Activated CD4-positive, alpha-beta T cell treated with anti-CD3 and anti-CD28 coated beads, Interleukin-2, amount 10 ng/mL, durations not matched to agents 7 days and 5 days (primary cell): ENCODE data around the gene SPEF2. TPM values are rescaled to one million over a fixed set of nuclear protein-coding genes. Genes with fewer than 3 reads are reported as not detected.

Source experiments
- CTCF ChIA-PET: fragments of 350-600 bp; sonication (Branson Sonifier 250); formaldehyde crosslinking; loops from one replicate; lab custom pipeline; 2021; ENCODE audit warnings: antibody characterized with exemption; lab: Charles Lee
- POLR2A ChIA-PET: fragments of 350-600 bp; sonication (Branson Sonifier 250); formaldehyde crosslinking; loops from one replicate; lab custom pipeline; 2021; ENCODE audit warnings: antibody characterized with exemption; lab: Charles Lee
- DNase-seq: peaks from one replicate; pipeline ENCODE4 v3.0.0-alpha.2; 2020
- H3K27ac Mint-ChIP-seq: one replicate; pipeline ENCODE4 v1.8.0; 2021; ENCODE audit warnings: mild to moderate bottlenecking, moderate library complexity, mixed read lengths
- H3K27me3 Mint-ChIP-seq: one replicate; pipeline ENCODE4 v1.8.0; 2021; ENCODE audit warnings: mixed read lengths
- H3K36me3 Mint-ChIP-seq: one replicate; pipeline ENCODE4 v1.8.0; 2021; ENCODE audit warnings: low read depth, mixed read lengths
- H3K4me1 Mint-ChIP-seq: one replicate; pipeline ENCODE4 v1.8.0; 2021; ENCODE audit warnings: mixed read lengths
- H3K4me3 Mint-ChIP-seq: one replicate; pipeline ENCODE4 v1.8.0; 2021; ENCODE audit warnings: mild to moderate bottlenecking, moderate library complexity, mixed read lengths
- H3K9me3 Mint-ChIP-seq: one replicate; pipeline ENCODE4 v1.8.0; 2021; ENCODE audit warnings: mixed read lengths
- total RNA-seq, 2 experiments: library from RNA; stranded (reverse); gene quantifications; one replicate each; pipeline ENCODE4 v1.2.3, GENCODE V29; 2021

Gene SPEF2, protein sequence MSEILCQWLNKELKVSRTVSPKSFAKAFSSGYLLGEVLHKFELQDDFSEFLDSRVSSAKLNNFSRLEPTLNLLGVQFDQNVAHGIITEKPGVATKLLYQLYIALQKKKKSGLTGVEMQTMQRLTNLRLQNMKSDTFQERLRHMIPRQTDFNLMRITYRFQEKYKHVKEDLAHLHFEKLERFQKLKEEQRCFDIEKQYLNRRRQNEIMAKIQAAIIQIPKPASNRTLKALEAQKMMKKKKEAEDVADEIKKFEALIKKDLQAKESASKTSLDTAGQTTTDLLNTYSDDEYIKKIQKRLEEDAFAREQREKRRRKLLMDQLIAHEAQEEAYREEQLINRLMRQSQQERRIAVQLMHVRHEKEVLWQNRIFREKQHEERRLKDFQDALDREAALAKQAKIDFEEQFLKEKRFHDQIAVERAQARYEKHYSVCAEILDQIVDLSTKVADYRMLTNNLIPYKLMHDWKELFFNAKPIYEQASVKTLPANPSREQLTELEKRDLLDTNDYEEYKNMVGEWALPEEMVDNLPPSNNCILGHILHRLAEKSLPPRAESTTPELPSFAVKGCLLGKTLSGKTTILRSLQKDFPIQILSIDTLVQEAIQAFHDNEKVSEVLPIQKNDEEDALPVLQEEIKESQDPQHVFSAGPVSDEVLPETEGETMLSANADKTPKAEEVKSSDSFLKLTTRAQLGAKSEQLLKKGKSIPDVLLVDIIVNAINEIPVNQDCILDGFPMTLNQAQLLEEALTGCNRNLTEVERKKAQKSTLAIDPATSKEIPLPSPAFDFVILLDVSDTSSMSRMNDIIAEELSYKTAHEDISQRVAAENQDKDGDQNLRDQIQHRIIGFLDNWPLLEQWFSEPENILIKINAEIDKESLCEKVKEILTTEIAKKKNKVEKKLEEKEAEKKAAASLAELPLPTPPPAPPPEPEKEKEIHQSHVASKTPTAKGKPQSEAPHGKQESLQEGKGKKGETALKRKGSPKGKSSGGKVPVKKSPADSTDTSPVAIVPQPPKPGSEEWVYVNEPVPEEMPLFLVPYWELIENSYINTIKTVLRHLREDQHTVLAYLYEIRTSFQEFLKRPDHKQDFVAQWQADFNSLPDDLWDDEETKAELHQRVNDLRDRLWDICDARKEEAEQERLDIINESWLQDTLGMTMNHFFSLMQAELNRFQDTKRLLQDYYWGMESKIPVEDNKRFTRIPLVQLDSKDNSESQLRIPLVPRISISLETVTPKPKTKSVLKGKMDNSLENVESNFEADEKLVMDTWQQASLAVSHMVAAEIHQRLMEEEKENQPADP (N-terminal part only)
- 1 to 10 TPM; 5.9 to 9.1 TPM for total RNA-seq

DNA sequence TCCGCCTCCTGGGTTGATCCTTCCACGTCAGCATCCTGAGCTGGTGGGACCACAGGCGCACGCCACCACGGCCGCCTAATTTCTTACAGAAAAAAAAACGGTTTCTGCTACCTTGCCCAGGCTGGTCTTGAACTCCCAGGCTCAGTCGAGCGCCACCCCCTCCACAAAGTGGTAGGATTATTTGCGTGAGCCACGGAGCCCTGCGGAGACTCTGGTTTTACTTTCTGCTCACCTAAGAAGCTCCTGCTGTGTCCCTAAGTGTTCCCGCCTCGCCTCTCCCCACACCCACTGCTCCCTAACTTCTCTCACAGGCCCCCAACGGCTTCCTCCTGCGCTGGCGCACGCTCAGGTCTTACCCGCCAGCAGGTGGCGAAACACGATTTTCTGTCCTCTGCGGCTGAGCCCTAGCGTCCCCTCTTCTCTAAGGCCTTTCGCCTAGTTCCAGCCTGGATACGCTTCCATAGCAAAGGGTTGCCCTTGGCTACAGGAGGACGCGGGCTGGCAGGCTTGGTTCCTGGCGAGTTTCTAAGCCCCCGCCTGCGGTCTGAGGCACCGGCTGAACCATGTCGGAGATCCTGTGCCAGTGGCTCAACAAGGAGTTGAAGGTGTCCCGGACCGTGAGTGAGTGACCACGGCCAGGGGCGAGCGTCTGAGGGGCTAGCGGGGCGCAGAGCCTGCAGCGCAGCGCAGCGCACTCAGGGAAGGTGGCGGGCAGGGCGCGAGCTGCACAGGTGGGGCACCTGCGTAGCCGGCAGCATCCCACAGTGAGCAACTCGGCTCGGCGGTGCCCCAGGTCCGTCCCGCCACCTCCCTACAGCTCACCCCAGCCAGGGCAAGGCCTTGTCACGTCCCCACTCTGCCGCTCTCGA, at the start of gene SPEF2:
TSS of gene SPEF2 (plus strand) at position 429 of the 869 bp plus-strand sequence. CDS start at position 564, 135 bp downstream.
- H3K4me3 Mint-ChIP-seq, result peak within 1 kb of the TSS; percentile 92
- DNase-seq, result peak; percentile 83
- peak within 1 kb of the TSS; percentile 96 for H3K27ac Mint-ChIP-seq
- peaks cover 39% of the 10 kb centered on the region for H3K4me1 Mint-ChIP-seq
- H3K27me3 Mint-ChIP-seq, result no peaks in the 10 kb centered on the region
- POLR2A ChIA-PET, result interaction anchor here (0.8 kb wide), 1 partner anchor 177 kb away, joined by 3 read pairs; no protein-coding TSS in a partner anchor
- H3K36me3 Mint-ChIP-seq, result peaks cover 23% of the 10 kb centered on the region
- peaks cover 26% of the 10 kb centered on the region for H3K9me3 Mint-ChIP-seq
- CTCF ChIA-PET, result interaction anchor here (0.6 to 2.3 kb wide), 20 partner anchors 8 to 1003 kb away, joined by 3 to 12 read pairs (median 4); no protein-coding TSS in a partner anchor

DNA sequence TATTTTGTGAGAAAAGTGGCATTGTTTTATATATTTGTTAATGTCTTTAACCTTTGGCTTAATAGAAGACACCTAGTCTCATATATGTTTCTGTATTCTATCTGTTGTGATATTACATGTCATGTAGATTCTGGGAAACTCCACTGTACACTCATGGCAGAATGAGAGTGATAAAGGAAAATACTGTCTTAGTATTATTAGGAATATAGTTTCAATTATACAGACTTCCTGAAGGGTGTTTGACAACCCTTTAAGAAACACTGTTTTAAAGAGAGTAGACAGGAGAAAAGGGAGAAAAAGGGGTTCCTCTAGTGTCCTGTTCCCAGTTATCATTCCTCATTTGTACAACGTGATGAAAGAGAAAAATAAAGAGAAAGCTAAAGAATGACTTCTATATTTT, 42.1 kb upstream of the SPEF2 start:
- H3K27ac Mint-ChIP-seq, result no peak overlapping the region
- ChIA-PET POLR2A (no interaction called here), CTCF (no interaction called here)

DNA sequence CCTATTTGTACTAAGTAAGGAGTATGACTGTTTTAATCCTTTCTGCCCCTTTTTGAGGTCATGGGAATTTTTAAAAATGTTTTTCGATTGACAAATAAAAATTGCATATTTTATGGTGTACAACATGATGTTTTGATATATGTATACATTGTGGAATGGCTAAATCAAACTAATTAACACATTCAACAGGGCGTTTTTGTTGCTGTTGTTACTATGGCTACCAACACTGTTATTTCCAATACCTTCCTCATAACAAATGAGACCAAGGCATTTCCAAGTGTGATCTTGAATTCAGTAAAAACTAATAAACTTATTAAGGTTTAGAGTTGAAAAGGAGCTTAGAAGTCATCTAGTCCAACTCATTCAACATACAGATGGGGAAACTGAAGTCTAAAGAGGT, 30.2 kb upstream of the SPEF2 start:
- peaks cover 44% of the 10 kb centered on the region for H3K27me3 Mint-ChIP-seq
- no peaks in the 10 kb centered on the region for H3K9me3 Mint-ChIP-seq
- no peak overlapping the region for H3K4me3 Mint-ChIP-seq
- no peaks in the 10 kb centered on the region for H3K36me3 Mint-ChIP-seq
- no peak for DNase-seq
- ChIA-PET CTCF (no interaction called here), POLR2A (no interaction called here)
- H3K27ac Mint-ChIP-seq, result no peak overlapping the region
- H3K4me1 Mint-ChIP-seq, result no peaks in the 10 kb centered on the region

More for the DNA sequence above, 42.1 kb upstream of the SPEF2 start:
- no peaks in the 10 kb centered on the region for H3K9me3 Mint-ChIP-seq
- no peaks in the 10 kb centered on the region for H3K36me3 Mint-ChIP-seq
- peaks cover 11% of the 10 kb centered on the region for H3K27me3 Mint-ChIP-seq
- DNase-seq, result no peak
- H3K4me3 Mint-ChIP-seq, result no peak overlapping the region
- no peaks in the 10 kb centered on the region for H3K4me1 Mint-ChIP-seq

DNA sequence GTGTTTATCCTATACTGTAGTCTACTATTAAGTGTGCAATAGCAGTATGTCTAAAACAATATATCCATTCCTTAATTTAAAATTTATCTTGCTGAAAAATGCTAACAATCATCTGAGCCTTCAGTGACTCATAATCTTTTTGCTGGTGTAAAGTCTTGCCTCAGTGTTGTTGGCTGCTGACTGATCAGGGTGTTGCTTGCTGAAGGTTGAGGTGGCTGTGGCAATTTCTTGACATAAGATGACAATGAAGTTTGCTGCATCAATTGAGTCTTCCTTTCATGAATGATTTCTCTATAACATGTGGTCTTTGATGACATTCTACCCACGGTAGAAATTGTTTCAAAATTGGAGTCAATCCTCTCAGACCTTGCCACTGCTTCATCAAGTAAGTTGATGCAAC, 24.3 kb upstream of the SPEF2 start:
- Mint-ChIP-seq H3K4me3 (no peak overlapping the region), H3K9me3 (no peaks in the 10 kb centered on the region), H3K36me3 (no peaks in the 10 kb centered on the region), H3K27me3 (peaks cover 17% of the 10 kb centered on the region), H3K27ac (no peak overlapping the region), H3K4me1 (no peaks in the 10 kb centered on the region)
- POLR2A ChIA-PET, result no interaction called here
- CTCF ChIA-PET, result no interaction called here
- DNase-seq, result no peak

DNA sequence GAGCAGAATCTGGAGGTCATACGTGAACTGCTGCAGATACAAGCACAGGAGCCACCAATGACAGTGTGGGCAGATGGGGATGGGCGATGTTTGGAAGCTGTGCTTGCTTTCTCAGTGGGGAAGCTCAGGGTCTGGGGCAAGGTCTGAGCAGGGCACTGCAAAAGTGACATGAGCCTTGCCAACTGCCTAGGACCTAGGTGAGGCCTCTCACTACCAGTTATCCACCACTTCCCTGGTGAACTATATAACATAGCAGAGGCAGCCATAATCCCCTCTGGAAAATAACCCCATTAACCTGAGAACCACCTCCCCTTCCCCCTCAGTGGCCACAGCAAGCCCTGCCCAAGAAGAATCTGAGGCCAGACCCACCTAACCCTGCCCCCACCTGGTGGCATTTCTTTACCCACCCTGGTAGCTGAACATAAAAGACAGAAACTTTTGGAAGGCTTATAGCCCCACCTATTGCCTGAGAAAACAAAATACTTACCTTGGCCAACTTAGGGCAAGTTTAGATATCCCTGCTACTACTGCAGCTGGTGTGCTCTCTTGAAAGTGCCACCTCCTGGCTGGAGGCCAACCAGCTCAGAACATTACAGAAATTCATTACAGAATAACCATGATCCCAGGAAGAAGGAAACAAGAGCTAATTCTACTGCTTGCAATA, 18.8 kb upstream of the SPEF2 start:
- POLR2A ChIA-PET, result no interaction called here
- no peak for DNase-seq
- peaks cover 10% of the 10 kb centered on the region for H3K27me3 Mint-ChIP-seq
- no peak overlapping the region for H3K4me3 Mint-ChIP-seq
- H3K9me3 Mint-ChIP-seq, result peaks cover 12% of the 10 kb centered on the region
- CTCF ChIA-PET, result interaction anchor here (0.5 kb wide), 1 partner anchor 890 kb away, joined by 3 read pairs; no protein-coding TSS in a partner anchor
- no peak overlapping the region for H3K27ac Mint-ChIP-seq
- H3K36me3 Mint-ChIP-seq, result peaks cover 3% of the 10 kb centered on the region
- H3K4me1 Mint-ChIP-seq, result peaks cover 6% of the 10 kb centered on the region

DNA sequence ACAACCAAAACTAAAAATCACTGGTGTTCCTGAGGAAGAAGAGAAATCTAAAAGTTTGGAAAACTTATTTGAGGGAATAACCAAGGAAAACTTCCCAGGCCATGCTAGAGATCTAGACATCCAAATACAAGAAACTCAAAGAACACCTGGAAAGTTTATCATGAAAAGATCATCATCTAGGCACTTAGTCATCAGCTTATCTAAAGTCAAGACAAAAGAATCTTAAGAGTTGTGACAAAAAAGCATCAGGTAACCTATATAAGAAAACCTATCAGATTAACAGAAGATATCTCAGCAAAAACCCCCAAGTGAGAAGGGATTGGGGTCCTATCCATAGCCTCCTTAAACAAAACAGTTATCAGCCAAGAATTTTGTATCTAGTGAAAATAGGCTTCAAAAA, 17.1 kb upstream of the SPEF2 start:
- Mint-ChIP-seq H3K4me1 (peaks cover 6% of the 10 kb centered on the region), H3K27me3 (peaks cover 14% of the 10 kb centered on the region), H3K27ac (no peak overlapping the region), H3K4me3 (no peak overlapping the region), H3K36me3 (peaks cover 3% of the 10 kb centered on the region), H3K9me3 (peaks cover 14% of the 10 kb centered on the region)
- POLR2A ChIA-PET, result no interaction called here
- no peak for DNase-seq
- CTCF ChIA-PET, result no interaction called here

DNA sequence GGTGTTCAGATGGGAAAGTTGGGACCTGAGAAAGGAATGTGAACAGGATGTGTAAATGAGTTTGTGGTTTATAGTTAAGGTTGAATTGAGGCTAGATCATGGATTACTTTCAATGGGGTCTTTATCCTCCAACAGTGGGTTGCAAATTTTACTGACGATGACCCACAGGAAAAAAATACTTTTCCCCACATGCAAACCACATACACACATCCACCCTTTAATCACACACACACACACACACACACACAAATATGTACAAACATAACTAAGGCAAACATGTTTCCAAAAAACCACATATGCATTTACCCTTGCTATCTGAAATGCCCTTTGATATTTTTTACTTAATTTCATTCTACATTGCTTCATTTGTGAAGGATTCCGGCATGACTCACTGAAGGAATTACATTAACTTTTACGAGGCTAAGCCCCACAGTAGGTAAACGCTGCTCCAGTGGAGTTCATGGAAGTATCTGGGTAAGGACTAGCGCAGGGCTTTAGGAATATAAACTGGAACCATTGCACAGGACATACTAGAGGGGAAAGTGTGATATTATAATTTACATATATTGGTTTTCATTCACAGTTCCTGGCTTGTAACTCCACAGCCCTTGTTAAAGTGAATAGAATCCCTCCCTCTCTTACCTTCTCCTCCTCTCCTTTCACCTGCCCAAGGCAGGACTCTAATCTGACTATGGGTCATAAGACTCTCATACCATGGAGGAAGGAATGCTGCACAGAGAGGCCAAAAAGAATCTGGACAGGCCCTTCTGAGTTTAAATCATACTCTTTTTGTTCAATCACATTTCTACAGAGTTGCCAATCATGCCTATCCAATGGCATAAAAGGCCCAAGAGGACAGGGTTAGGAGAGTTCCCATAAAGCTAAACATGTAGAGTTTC, 8.5 kb upstream of the SPEF2 start:
- Mint-ChIP-seq H3K4me3 (no peak overlapping the region), H3K4me1 (no peaks in the 10 kb centered on the region), H3K27me3 (peaks cover 5% of the 10 kb centered on the region), H3K9me3 (peaks cover 12% of the 10 kb centered on the region), H3K27ac (no peak overlapping the region), H3K36me3 (peaks cover 5% of the 10 kb centered on the region)
- no peak for DNase-seq
- POLR2A ChIA-PET, result no interaction called here
- CTCF ChIA-PET, result interaction anchor here (1.4 kb wide), 1 partner anchor 17 kb away, joined by 4 read pairs; no protein-coding TSS in a partner anchor

DNA sequence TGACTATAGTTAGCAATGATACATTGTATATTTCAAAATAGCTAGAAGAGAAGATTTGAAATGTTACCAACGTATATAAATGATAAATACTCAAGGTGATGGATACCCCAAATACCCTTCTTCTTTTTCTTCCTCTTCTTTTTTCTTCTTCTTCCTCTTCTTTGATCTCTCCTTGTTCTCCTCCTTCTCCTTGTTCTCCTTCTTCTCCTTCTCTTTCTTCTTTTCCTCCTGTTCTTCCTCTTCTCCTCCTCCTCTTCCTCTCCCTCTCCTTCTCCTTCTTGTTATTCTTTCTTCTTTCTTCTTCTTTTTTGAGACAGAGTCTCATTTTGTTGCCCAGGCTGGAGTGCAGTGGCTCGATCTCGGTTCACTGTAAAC, 616 bp upstream of the SPEF2 start:
- peaks cover 26% of the 10 kb centered on the region for H3K9me3 Mint-ChIP-seq
- H3K36me3 Mint-ChIP-seq, result peaks cover 23% of the 10 kb centered on the region
- H3K4me3 Mint-ChIP-seq, result peak overlapping the region; percentile 92
- DNase-seq, result no peak
- no peaks in the 10 kb centered on the region for H3K27me3 Mint-ChIP-seq
- CTCF ChIA-PET, result interaction anchor here (0.6 to 2.3 kb wide), 19 partner anchors 9 to 1003 kb away, joined by 3 to 12 read pairs (median 4); no protein-coding TSS in a partner anchor
- H3K4me1 Mint-ChIP-seq, result peaks cover 36% of the 10 kb centered on the region
- POLR2A ChIA-PET, result no interaction called here
- peak overlapping the region; percentile 96 for H3K27ac Mint-ChIP-seq

DNA sequence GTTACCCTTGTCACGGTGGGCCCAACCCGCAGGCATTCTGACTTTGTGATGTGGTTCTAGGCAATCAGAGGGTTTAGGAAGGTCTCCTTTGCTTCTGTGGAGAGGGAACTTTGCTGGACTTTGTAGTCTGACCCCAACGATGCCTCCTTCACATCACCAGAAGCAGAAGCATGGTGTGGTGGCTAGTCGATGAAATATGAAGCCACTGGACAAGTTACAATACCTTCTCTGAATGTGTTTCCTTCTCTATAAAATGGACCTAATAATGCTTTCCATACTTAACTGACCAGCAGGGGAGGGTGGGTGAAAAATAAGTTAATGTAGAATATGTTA, 607 bp downstream of the SPEF2 start:
- Mint-ChIP-seq H3K27ac (peak overlapping the region; percentile 96), H3K27me3 (no peaks in the 10 kb centered on the region), H3K9me3 (peaks cover 24% of the 10 kb centered on the region), H3K36me3 (peaks cover 19% of the 10 kb centered on the region), H3K4me3 (peak overlapping the region; percentile 92), H3K4me1 (peaks cover 45% of the 10 kb centered on the region)
- POLR2A ChIA-PET, result interaction anchor here (0.8 kb wide), 1 partner anchor 176 kb away, joined by 3 read pairs; no protein-coding TSS in a partner anchor
- DNase-seq, result no peak
- CTCF ChIA-PET, result interaction anchor here (0.7 to 2.3 kb wide), 6 partner anchors 9 to 309 kb away, joined by 3 to 12 read pairs (median 6); no protein-coding TSS in a partner anchor

DNA sequence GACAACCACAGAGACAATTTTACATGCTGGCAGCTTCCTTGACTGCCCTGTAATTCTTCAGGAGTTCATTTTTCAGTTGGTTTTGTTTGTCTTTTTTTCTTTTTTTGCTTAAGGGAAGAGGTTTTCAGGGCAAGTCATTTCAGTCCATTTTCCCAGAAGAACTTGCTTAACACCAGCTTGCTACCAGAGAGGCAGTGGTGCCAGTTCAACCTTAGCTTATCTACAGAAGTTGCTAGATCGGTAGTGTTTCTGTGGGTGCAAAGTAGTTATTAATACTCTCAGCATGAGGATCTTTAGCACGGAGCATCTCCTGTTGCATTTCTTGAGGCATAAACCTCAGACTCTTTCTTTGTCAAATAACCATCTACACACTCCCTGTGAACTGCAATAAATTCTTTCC, 1.1 kb downstream of the SPEF2 start:
- H3K36me3 Mint-ChIP-seq, result peaks cover 17% of the 10 kb centered on the region
- CTCF ChIA-PET, result interaction anchor here (0.7 to 2.3 kb wide), 4 partner anchors 33 to 159 kb away, joined by 3 to 7 read pairs (median 4); no protein-coding TSS in a partner anchor
- H3K27me3 Mint-ChIP-seq, result no peaks in the 10 kb centered on the region
- POLR2A ChIA-PET, result no interaction called here
- H3K9me3 Mint-ChIP-seq, result peaks cover 20% of the 10 kb centered on the region
- peak overlapping the region; percentile 92 for H3K4me3 Mint-ChIP-seq
- H3K4me1 Mint-ChIP-seq, result peaks cover 46% of the 10 kb centered on the region
- H3K27ac Mint-ChIP-seq, result peak overlapping the region; percentile 96
- no peak for DNase-seq
